HG03196 (cell line): ENCODE results near the gene ADGRA3.

Experiments used
- ATAC-seq: cut with Tn5 transposase; IDR thresholded peaks from one replicate; pipeline ENCODE4 v1.9.1; 2021; ENCODE audit not compliant: unreplicated experiment

Gene ADGRA3

GRCh38 chr4:22515888-22516541, at the start of gene ADGRA3:
Gene ADGRA3 (minus strand): TSS chr4:22516066. CDS start chr4:22515784, 282 bp downstream.
- ATAC-seq, result no peak

GRCh38 chr4:22556495-22556894, 40.6 kb upstream of the ADGRA3 start:
- no peak for ATAC-seq

- no peak for ATAC-seq
Observed at GRCh38 chr4:22554670-22555069, 38.8 kb upstream of the ADGRA3 start.

GRCh38 chr4:22553560-22553959, 37.7 kb upstream of the ADGRA3 start:
- no peak for ATAC-seq

- ATAC-seq, result no peak
Observed at GRCh38 chr4:22552812-22553211, 36.9 kb upstream of the ADGRA3 start.

- no peak for ATAC-seq
Observed at GRCh38 chr4:22551550-22551949, 35.7 kb upstream of the ADGRA3 start.

GRCh38 chr4:22546299-22546698, 30.4 kb upstream of the ADGRA3 start:
- no peak for ATAC-seq

GRCh38 chr4:22539251-22539650, 23.4 kb upstream of the ADGRA3 start:
- ATAC-seq, result no peak

- no peak for ATAC-seq
Observed at GRCh38 chr4:22537864-22538263, 22.0 kb upstream of the ADGRA3 start.

- ATAC-seq, result no peak
Observed at GRCh38 chr4:22534374-22534773, 18.5 kb upstream of the ADGRA3 start.

- ATAC-seq, result no peak
Observed at GRCh38 chr4:22532896-22533295, 17.0 kb upstream of the ADGRA3 start.

- no peak for ATAC-seq
Observed at GRCh38 chr4:22532117-22532516, 16.3 kb upstream of the ADGRA3 start.

- ATAC-seq, result no peak
Observed at GRCh38 chr4:22531311-22532019, 15.6 kb upstream of the ADGRA3 start.

GRCh38 chr4:22524895-22525294, 9.0 kb upstream of the ADGRA3 start:
- ATAC-seq, result no peak

- no peak for ATAC-seq
Observed at GRCh38 chr4:22522706-22523501, 7.0 kb upstream of the ADGRA3 start.

- ATAC-seq, result no peak
Observed at GRCh38 chr4:22522206-22522605, 6.3 kb upstream of the ADGRA3 start.

GRCh38 chr4:22521240-22521639, 5.4 kb upstream of the ADGRA3 start:
- no peak for ATAC-seq

- no peak for ATAC-seq
Observed at GRCh38 chr4:22515145-22515887, 550 bp downstream of the ADGRA3 start.

GRCh38 chr4:22514481-22514880, 1.4 kb downstream of the ADGRA3 start:
- no peak for ATAC-seq

GRCh38 chr4:22514001-22514400, 1.9 kb downstream of the ADGRA3 start:
- no peak for ATAC-seq

- no peak for ATAC-seq
Observed at GRCh38 chr4:22512306-22512705, 3.6 kb downstream of the ADGRA3 start.
